Uterus (tissue), 4 donors: ENCODE measurements around the gene QRSL1. TPM values are rescaled to one million over a fixed set of nuclear protein-coding genes. Genes with fewer than 3 reads are reported as not detected.

Experiments used
- DNase-seq, 2 donors: peaks; one replicate each; pipeline ENCODE4 v3.0.0-alpha.2; 2019 to 2020
- H3K27ac ChIP-seq, 2 donors: fragments of 200-600 bp; sonication (generic); 1 replicate in 1 of 2; 2 replicates in 1 of 2; pipeline ENCODE4 v1.5.1; 2016 to 2018
- H3K27me3 ChIP-seq, 2 donors: fragments of 200-600 bp; sonication (generic); one replicate each; pipeline ENCODE4 v1.5.1; 2018 to 2019; ENCODE audit warnings: control low read depth in 1 of 2
- H3K36me3 ChIP-seq, 2 donors: fragments of 200-600 bp; sonication (generic); one replicate each; pipeline ENCODE4 v1.5.1; 2019; ENCODE audit warnings: control low read depth in 1 of 2
- H3K4me1 ChIP-seq, 2 donors: fragments of 200-600 bp; sonication (generic); one replicate each; pipeline ENCODE4 v1.5.1; 2018 to 2019; ENCODE audit warnings: control low read depth in 1 of 2
- H3K4me3 ChIP-seq, 2 donors: fragments of 200-600 bp; sonication (generic); 1 replicate in 1 of 2; 2 replicates in 1 of 2; pipeline ENCODE4 v1.5.1; 2018 to 2019; ENCODE audit warnings: mild to moderate bottlenecking in 1 of 2
- H3K9me3 ChIP-seq, 2 donors: fragments of 200-600 bp; sonication (generic); one replicate each; pipeline ENCODE4 v1.5.1; 2019; ENCODE audit warnings: control low read depth in 1 of 2
- CTCF ChIP-seq, 4 experiments: fragments of 200-600 bp in 2 of 4; fragments of 450-650 bp in 2 of 4; sonication (generic) in 2 of 4; IDR thresholded peaks; one replicate each; pipeline ENCODE4 v1.5.1; 2016 to 2019; ENCODE audit warnings: antibody characterized with exemption in 4 of 4, mild to moderate bottlenecking in 2 of 4, moderate library complexity in 1 of 4
- POLR2A ChIP-seq, 2 donors: fragments of 450-650 bp; IDR thresholded peaks; one replicate each; pipeline ENCODE4 v1.6.1; 2016; ENCODE audit warnings: antibody characterized with exemption in 2 of 2, mild to moderate bottlenecking in 1 of 2, moderate library complexity in 1 of 2
- intact Hi-C: fragments of 100-400 bp; cut with DNase I; formaldehyde crosslinking; loops from one replicate; pipeline ENCODE4 v1.15.1; 2023; ENCODE audit warnings: low total_unique reads
- total RNA-seq, 4 donors: library from RNA; depleted of rRNA in 3 of 4; stranded (reverse); fragments of >200 nt in 3 of 4; gene quantifications; one replicate each; pipeline versions ENCODE4 v1.1.0 to v1.2.4, GENCODE V29; 2014 to 2023
- donor health status: DM: yes; HTN: yes; CAD: no.

QRSL1 gene
- total RNA-seq, 4 donors from 2014 or later: 10.9 to 22.0 (median 13.3) TPM

GRCh38 chr6:106599440-106599839 is 29.9 kb upstream of the QRSL1 start:
- Histone ChIP-seq H3K4me3 (no peak overlapping the region), H3K4me1 (no peaks in the 10 kb centered on the region), H3K36me3 (no peaks in the 10 kb centered on the region), H3K27ac (no peak overlapping the region), H3K27me3 (no peaks in the 10 kb centered on the region), H3K9me3 (no peaks in the 10 kb centered on the region)
- intact Hi-C loops: no loop called here
- no peak for DNase-seq
- TF ChIP-seq CTCF (IDR thresholded peaks at IDR 0.05): no peak
- TF ChIP-seq POLR2A (IDR thresholded peaks at IDR 0.05): no peak

GRCh38 chr6:106600329-106600728 is 29.0 kb upstream of the QRSL1 start:
- intact Hi-C loops: no loop called here
- TF ChIP-seq POLR2A (IDR thresholded peaks at IDR 0.05) (no peak), CTCF (IDR thresholded peaks at IDR 0.05) (no peak)
- no peak overlapping the region for H3K4me3 ChIP-seq
- DNase-seq: no peak
- no peaks in the 10 kb centered on the region for H3K36me3 ChIP-seq
- H3K9me3 ChIP-seq: no peaks in the 10 kb centered on the region
- no peaks in the 10 kb centered on the region for H3K4me1 ChIP-seq
- H3K27ac ChIP-seq: no peak overlapping the region
- no peaks in the 10 kb centered on the region for H3K27me3 ChIP-seq

GRCh38 chr6:106608080-106608668 is 21.2 kb upstream of the QRSL1 start:
- DNase-seq: no peak
- TF ChIP-seq POLR2A (IDR thresholded peaks at IDR 0.05) (no peak), CTCF (IDR thresholded peaks at IDR 0.05) (peak; percentile 6 to 45 (median 26))
- Histone ChIP-seq H3K9me3 (no peaks in the 10 kb centered on the region), H3K4me3 (no peak overlapping the region), H3K36me3 (no peaks in the 10 kb centered on the region), H3K27me3 (no peaks in the 10 kb centered on the region), H3K27ac (no peak overlapping the region), H3K4me1 (no peaks in the 10 kb centered on the region)
- intact Hi-C loops: no loop called here

GRCh38 chr6:106609699-106610098 is 19.7 kb upstream of the QRSL1 start:
- H3K27ac ChIP-seq: no peak overlapping the region
- no peak for DNase-seq
- intact Hi-C loops: no loop called here
- H3K4me3 ChIP-seq: no peak overlapping the region
- peak in 1 of 4 experiments; percentile 16 for TF ChIP-seq CTCF (IDR thresholded peaks at IDR 0.05)
- no peak for TF ChIP-seq POLR2A (IDR thresholded peaks at IDR 0.05)
- H3K9me3 ChIP-seq: no peaks in the 10 kb centered on the region
- H3K4me1 ChIP-seq: no peaks in the 10 kb centered on the region
- H3K36me3 ChIP-seq: no peaks in the 10 kb centered on the region
- no peaks in the 10 kb centered on the region for H3K27me3 ChIP-seq

GRCh38 chr6:106611030-106611429 is 18.3 kb upstream of the QRSL1 start:
- TF ChIP-seq POLR2A (IDR thresholded peaks at IDR 0.05): no peak
- TF ChIP-seq CTCF (IDR thresholded peaks at IDR 0.05): no peak
- intact Hi-C loops: no loop called here
- no peaks in the 10 kb centered on the region for H3K27me3 ChIP-seq
- no peaks in the 10 kb centered on the region for H3K9me3 ChIP-seq
- H3K36me3 ChIP-seq: no peaks in the 10 kb centered on the region
- no peaks in the 10 kb centered on the region for H3K4me1 ChIP-seq
- no peak for DNase-seq
- H3K27ac ChIP-seq: no peak overlapping the region
- H3K4me3 ChIP-seq: no peak overlapping the region
